ENCODE data around the gene CREBBP.

- TF ChIP-seq CTCF (IDR thresholded peaks at IDR 0.05; ENCODE audit: insufficient read depth, low read depth, low read length): no peak
- no peak for TF ChIP-seq EZH2 (IDR thresholded peaks at IDR 0.05; ENCODE audit: insufficient read depth, low read length)
Observed at GRCh38 chr16:3854750-3855541, 25.6 kb downstream of the CREBBP start.

Data from astrocyte (in vitro differentiated cells and primary cell).